HepG2 (cell line): Measurements from ENCODE around the gene KCTD5. TPM values are rescaled to one million over a fixed set of nuclear protein-coding genes. Genes with fewer than 3 reads are reported as not detected.

ENCODE experiments used
- ATF3 ChIP-seq: sonication (generic); formaldehyde crosslinking; IDR thresholded peaks from 2 replicates; pipeline ENCODE4 v1.4.0; 2020; ENCODE audit warnings: missing genetic modification reagents
- CBX1 ChIP-seq: IDR thresholded peaks from one replicate; pipeline ENCODE4 v1.6.1; 2016; ENCODE audit warnings: antibody characterized with exemption, low read depth
- ESRRA ChIP-seq: sonication (generic); formaldehyde crosslinking; IDR thresholded peaks from 2 replicates; pipeline ENCODE4 v1.5.1; 2020; ENCODE audit warnings: mild to moderate bottlenecking, low read depth, missing genetic modification reagents
- HOMEZ ChIP-seq: IDR thresholded peaks from 2 replicates; pipeline ENCODE4 v1.6.1; 2016; ENCODE audit warnings: low read depth
- MATR3 ChIP-seq: sonication (generic); formaldehyde crosslinking; IDR thresholded peaks from 2 replicates; pipeline ENCODE4 v1.4.0; 2020; ENCODE audit warnings: missing genetic modification reagents
- NCOR1 ChIP-seq: fragments of 200-600 bp; sonication (generic); IDR thresholded peaks from 2 replicates; pipeline ENCODE4 v1.7.0; 2017; ENCODE audit warnings: antibody characterized with exemption, low read length, borderline replicate concordance
- NKX3-1 ChIP-seq: sonication (generic); formaldehyde crosslinking; IDR thresholded peaks from 2 replicates; pipeline ENCODE4 v1.5.0; 2020; ENCODE audit warnings: missing genetic modification reagents
- PHF21A ChIP-seq: sonication (generic); formaldehyde crosslinking; IDR thresholded peaks from 2 replicates; pipeline ENCODE4 v1.5.0; 2020; ENCODE audit warnings: mild to moderate bottlenecking, missing genetic modification reagents
- PRDM4 ChIP-seq: sonication (generic); formaldehyde crosslinking; IDR thresholded peaks from 2 replicates; pipeline ENCODE4 v1.9.0; 2021; ENCODE audit warnings: missing genetic modification reagents, borderline replicate concordance
- RAD21 ChIP-seq: fragments of 450-650 bp; formaldehyde crosslinking; IDR thresholded peaks from 2 replicates; pipeline ENCODE4 v1.5.0; 2020; ENCODE audit warnings: mild to moderate bottlenecking
- SPEN ChIP-seq: sonication (generic); formaldehyde crosslinking; IDR thresholded peaks from 2 replicates; pipeline ENCODE4 v1.5.1; 2020; ENCODE audit warnings: low read depth, mild to moderate bottlenecking, missing genetic modification reagents
- STAG1 ChIP-seq: sonication (generic); formaldehyde crosslinking; IDR thresholded peaks from 2 replicates; pipeline ENCODE4 v1.4.0; 2020; ENCODE audit warnings: missing genetic modification reagents
- TEF ChIP-seq: sonication (generic); formaldehyde crosslinking; IDR thresholded peaks from 2 replicates; pipeline ENCODE4 v1.5.0; 2020; ENCODE audit warnings: missing genetic modification reagents
- XBP1 ChIP-seq: sonication (generic); formaldehyde crosslinking; IDR thresholded peaks from 2 replicates; pipeline ENCODE4 v1.5.0; 2020; ENCODE audit warnings: missing genetic modification reagents
- ZBTB38 ChIP-seq: sonication (generic); formaldehyde crosslinking; IDR thresholded peaks from 2 replicates; pipeline ENCODE4 v1.5.1; 2020; ENCODE audit warnings: mild to moderate bottlenecking, missing genetic modification reagents
- ZEB1 ChIP-seq: IDR thresholded peaks from 2 replicates; pipeline ENCODE4 v1.6.1; 2012; ENCODE audit warnings: mild to moderate bottlenecking, low read depth, inconsistent platforms; ENCODE audit not compliant: insufficient replicate concordance
- ZNF20 ChIP-seq: sonication (generic); formaldehyde crosslinking; IDR thresholded peaks from 2 replicates; pipeline ENCODE4 v1.4.0; 2020; ENCODE audit warnings: mild to moderate bottlenecking, moderate library complexity, missing genetic modification reagents
- ZNF335 ChIP-seq: sonication (generic); formaldehyde crosslinking; IDR thresholded peaks from 2 replicates; pipeline ENCODE4 v1.4.0; 2020; ENCODE audit warnings: missing genetic modification reagents
- ZNF44 ChIP-seq: sonication (generic); formaldehyde crosslinking; IDR thresholded peaks from 2 replicates; pipeline ENCODE4 v1.5.1; 2020; ENCODE audit warnings: mild to moderate bottlenecking, missing genetic modification reagents
- ZNF530 ChIP-seq: sonication (generic); formaldehyde crosslinking; IDR thresholded peaks from 2 replicates; pipeline ENCODE4 v1.5.0; 2020; ENCODE audit warnings: low read depth, mild to moderate bottlenecking, missing genetic modification reagents
- ZNF552 ChIP-seq: sonication (generic); formaldehyde crosslinking; IDR thresholded peaks from 2 replicates; pipeline ENCODE4 v1.9.0; 2022; ENCODE audit warnings: missing genetic modification reagents, mild to moderate bottlenecking, borderline replicate concordance
- ZNF589 ChIP-seq: sonication (generic); formaldehyde crosslinking; conservative IDR thresholded peaks from 2 replicates; pipeline ENCODE4 v1.8.0; 2022; ENCODE audit warnings: mild to moderate bottlenecking, moderate library complexity, missing genetic modification reagents
- polyA plus RNA-seq, 8 experiments: library from polyadenylated mRNA; depleted of rRNA in 3 of 8; stranded (reverse) in 7 of 8; unstranded in 1 of 8; fragments of >200 nt; fragmentation: Illumina TruSeq in 4 of 8; extraction: Trizol in 4 of 8; gene quantifications; 2 replicates each; pipeline versions ENCODE4 v1.2.1 to v1.2.3, GENCODE V29; 2011 to 2016; ENCODE audit warnings: low read depth in 4 of 8, missing spikeins in 1 of 8, mixed read lengths in 1 of 8; ENCODE audit not compliant: insufficient read depth in 1 of 8
- total RNA-seq, 5 experiments: library from RNA; depleted of rRNA; stranded (reverse); fragments of >200 nt; fragmentation: Illumina TruSeq; extraction: Trizol; gene quantifications; 2 replicates each; pipeline ENCODE4 v1.2.3, GENCODE V29; 2016; ENCODE audit warnings: low read depth in 1 of 5
- TF ChIP-seq, protein P1 (sequence below): sonication (generic); formaldehyde crosslinking; IDR thresholded peaks from 2 replicates; pipeline ENCODE4 v1.5.0; 2020; ENCODE audit warnings: mild to moderate bottlenecking, missing genetic modification reagents, moderate library complexity
- TF ChIP-seq, protein P2 (sequence below): sonication (generic); formaldehyde crosslinking; IDR thresholded peaks from 2 replicates; pipeline ENCODE4 v1.9.0; 2021; ENCODE audit warnings: missing genetic modification reagents, borderline replicate concordance

KCTD5 gene
- total and polyA plus RNA-seq, 2 of the 13 experiments (the other 11 are each of a cell fraction or from before 2014, with no cell fraction given), result 25.4 to 29.8 TPM

- TF ChIP-seq HOMEZ (CRISPR knock-in tag), result no peak
- no peak for TF ChIP-seq NKX3-1 (CRISPR knock-in tag)
- no peak; the same call in 1 of the 2 replicates for TF ChIP-seq STAG1
- TF ChIP-seq, protein P1, sequence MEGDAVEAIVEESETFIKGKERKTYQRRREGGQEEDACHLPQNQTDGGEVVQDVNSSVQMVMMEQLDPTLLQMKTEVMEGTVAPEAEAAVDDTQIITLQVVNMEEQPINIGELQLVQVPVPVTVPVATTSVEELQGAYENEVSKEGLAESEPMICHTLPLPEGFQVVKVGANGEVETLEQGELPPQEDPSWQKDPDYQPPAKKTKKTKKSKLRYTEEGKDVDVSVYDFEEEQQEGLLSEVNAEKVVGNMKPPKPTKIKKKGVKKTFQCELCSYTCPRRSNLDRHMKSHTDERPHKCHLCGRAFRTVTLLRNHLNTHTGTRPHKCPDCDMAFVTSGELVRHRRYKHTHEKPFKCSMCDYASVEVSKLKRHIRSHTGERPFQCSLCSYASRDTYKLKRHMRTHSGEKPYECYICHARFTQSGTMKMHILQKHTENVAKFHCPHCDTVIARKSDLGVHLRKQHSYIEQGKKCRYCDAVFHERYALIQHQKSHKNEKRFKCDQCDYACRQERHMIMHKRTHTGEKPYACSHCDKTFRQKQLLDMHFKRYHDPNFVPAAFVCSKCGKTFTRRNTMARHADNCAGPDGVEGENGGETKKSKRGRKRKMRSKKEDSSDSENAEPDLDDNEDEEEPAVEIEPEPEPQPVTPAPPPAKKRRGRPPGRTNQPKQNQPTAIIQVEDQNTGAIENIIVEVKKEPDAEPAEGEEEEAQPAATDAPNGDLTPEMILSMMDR (CRISPR knock-in tag), result no peak
- TF ChIP-seq ZNF44 (CRISPR knock-in tag), result no peak
- TF ChIP-seq RAD21, result no peak
- 0 out of 2 replicates have a peak, but pooled peaks have one; percentile 11 for TF ChIP-seq ZNF552 (CRISPR knock-in tag)
- no peak for TF ChIP-seq NCOR1
- no peak for TF ChIP-seq CBX1
- no peak for TF ChIP-seq ZEB1
- TF ChIP-seq PRDM4 (CRISPR knock-in tag), result no peak
- TF ChIP-seq, protein P2, sequence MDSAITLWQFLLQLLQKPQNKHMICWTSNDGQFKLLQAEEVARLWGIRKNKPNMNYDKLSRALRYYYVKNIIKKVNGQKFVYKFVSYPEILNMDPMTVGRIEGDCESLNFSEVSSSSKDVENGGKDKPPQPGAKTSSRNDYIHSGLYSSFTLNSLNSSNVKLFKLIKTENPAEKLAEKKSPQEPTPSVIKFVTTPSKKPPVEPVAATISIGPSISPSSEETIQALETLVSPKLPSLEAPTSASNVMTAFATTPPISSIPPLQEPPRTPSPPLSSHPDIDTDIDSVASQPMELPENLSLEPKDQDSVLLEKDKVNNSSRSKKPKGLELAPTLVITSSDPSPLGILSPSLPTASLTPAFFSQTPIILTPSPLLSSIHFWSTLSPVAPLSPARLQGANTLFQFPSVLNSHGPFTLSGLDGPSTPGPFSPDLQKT (CRISPR knock-in tag), result no peak
- TF ChIP-seq XBP1 (CRISPR knock-in tag), result no peak
- TF ChIP-seq SPEN, result no peak
- TF ChIP-seq PHF21A, result no peak
- TF ChIP-seq ATF3 (CRISPR knock-in tag), result no peak
- TF ChIP-seq ESRRA, result no peak; the same call in 1 of the 2 replicates
- no peak for TF ChIP-seq ZBTB38
- no peak for TF ChIP-seq ZNF20 (CRISPR knock-in tag)
- no peak for TF ChIP-seq ZNF335 (CRISPR knock-in tag)
- no peak for TF ChIP-seq ZNF530 (CRISPR knock-in tag)
- TF ChIP-seq TEF (CRISPR knock-in tag), result peak; percentile 16; the same call in 1 of the 2 replicates
- TF ChIP-seq MATR3, result no peak
- no peak for TF ChIP-seq ZNF589 (CRISPR knock-in tag)
These were observed 69.3 kb downstream of the KCTD5 start (continued) for GRCh38 chr16:2751577-2752034.
